HG03060 (cell line): Measurements from ENCODE around the gene PABPN1.

Experiments used
- ATAC-seq: cut with Tn5 transposase; IDR thresholded peaks from one replicate; pipeline ENCODE4 v1.9.1; 2021; ENCODE audit warnings: low read depth, moderate number of reproducible peaks; ENCODE audit not compliant: unreplicated experiment

PABPN1 gene

DNA sequence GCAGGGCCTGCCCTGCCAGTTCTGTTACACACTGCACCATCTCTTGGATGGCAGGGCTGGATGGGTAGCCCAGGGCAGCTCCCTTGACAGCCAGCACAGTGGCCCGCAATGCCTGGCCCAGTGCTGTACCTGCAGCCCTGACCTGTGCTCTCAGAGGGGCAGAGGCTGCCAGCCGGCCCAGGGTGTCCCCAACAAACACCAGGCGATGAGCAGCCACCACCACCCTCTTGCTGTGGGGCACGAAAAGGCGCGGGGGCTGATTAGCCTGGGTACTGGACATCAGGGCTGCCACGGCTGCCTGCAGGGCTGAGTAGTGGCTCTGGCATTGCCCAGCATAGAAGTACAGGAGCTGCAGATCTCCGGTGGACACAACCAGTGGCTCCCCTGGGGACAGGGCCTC is 36.0 kb downstream of the PABPN1 start:
- ATAC-seq, result no peak

DNA sequence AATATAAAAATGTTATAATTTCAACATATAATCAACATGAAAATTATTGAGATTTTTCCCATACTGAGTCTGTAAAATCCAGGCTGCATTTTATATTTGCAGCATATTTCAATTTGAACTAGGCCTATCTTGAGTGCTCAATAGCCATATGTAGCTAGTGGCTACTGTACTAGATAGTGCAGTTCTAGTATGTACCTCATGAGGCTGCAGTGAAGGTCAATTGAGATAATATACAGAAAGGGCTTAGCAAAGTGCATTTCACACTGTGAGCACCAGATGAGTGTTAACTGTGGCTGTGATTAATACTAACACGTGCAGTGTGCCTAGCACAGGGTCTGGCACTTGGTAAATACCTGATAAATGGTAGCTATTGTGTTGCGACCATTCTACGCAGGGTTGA is 36.8 kb downstream of the PABPN1 start:
- no peak for ATAC-seq

DNA sequence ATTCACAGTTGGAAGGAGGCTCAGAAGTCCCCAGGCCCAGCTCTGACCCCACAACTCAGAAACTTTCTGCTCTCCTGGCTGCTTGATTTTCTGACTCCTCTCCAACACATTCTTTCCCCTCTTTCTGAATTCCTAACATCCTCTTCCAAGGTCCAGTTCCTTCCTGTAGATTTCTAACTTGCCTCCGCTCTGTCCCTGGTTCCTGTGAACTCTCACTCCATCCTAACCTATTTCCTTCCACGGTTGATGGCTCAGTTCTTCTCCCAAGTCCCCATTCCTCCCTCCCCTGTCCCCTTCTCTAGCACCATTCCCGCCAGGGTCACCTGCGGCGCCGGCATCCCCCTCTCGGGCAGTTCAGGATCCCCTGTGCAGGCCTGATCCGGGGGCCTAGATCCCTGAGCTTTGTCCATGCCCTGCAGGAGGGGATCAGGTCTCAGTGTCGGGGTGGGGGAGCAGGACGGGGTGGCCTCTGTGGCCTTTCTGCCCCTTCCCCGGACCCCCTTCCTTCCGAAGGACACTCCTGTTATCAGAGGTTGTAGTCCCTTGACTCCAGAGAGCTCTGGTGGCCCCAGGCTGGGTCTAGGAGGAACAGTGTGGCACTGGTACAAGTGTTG is 37.4 kb downstream of the PABPN1 start:
- no peak for ATAC-seq

DNA sequence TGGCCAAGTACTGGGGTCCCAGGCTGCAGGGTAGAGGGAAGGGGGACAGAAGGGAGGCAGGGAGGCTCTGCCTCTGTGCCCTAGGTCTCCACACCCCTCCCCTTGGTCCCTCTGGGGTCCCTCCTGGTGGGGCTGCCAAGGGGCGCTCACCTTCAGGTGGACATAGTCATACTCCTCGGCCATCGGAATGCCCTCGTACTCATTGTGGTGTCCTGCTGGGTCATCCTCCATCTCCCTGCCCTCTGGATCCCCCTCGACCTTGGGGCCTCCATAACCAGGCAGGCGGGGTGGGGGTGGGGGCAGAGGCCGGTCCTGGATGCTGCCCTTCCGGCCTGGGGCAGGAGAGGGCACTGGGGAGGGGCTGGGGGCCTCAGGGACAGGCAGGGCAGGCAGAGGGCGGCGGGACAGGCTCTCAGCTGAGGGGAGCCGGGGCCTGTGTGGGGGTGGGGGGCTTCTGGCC is 37.9 kb downstream of the PABPN1 start:
- no peak for ATAC-seq

DNA sequence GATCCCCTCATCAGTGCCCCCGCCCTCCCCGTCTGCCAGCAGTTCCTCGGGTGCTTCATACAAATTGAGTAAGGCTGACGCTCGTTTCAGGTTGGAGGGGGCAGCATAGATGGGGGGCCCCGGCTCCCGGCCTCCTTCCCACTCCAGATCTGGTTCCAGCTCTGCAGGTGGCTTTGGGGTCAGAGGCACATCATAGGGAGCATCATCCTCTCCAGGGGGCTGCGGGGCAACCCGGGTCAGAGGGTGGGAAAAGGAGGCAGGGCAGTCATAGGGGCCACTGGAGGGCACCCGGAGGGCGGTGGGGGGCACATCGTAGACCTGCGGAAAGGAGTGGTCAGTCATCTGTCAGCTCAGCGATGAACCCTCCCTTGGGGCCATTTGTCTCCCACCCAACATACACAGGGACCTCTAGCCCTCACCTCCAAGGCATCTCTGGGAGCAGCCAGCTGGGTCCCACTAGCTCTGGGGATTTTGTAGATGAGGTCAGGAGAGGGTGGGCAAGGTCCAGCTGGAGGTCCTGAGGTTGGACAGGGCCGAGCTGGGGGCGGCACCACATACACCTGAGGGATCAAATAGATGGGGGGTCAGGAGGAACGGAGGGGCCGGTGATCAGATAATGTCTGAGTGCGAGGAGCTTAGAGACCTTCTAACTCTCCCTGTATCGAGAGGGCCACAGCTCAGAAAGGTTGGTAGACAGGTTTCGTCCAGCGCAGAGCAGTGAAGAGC is 38.6 kb downstream of the PABPN1 start:
- no peak for ATAC-seq

DNA sequence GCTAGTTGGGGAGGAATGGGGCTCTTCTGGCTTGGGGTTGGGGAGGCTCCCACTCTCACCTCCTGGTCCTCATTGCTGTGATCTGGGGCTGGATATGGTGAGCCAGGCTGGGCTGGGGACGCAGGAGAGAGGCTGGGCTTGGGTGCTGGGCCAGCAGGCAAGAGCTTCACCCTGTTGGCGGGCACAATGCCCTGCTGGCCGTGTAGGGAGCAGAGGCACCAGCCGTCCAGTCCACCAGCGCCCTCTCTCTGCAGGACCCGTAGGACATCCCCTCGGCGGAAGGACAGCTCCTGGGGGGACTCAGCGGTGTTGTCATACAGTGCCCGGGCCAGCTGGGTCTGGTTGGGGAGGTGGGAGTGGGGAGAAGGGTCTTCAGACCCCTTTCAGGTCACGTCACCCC is 39.2 kb downstream of the PABPN1 start:
- ATAC-seq, result no peak

DNA sequence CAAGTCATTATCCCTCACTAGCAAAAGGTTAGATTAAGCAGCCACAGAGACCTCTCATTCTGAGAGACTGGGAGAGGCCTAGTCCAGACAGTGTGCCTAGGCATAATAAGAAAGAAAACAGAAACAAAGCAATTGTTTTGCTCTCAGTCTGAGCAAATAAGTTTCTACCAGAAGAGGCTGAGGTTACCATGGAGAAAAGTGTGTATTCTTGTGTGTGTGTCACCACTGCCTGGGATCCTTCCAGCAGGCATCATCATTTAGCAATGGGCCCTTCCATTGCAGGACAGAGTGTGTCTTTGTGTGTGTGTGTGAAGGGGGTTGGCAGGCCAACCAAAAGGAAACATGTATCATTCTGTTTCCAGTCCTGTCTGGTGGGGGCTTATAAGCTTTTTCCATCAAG is 40.1 kb downstream of the PABPN1 start:
- ATAC-seq, result no peak

DNA sequence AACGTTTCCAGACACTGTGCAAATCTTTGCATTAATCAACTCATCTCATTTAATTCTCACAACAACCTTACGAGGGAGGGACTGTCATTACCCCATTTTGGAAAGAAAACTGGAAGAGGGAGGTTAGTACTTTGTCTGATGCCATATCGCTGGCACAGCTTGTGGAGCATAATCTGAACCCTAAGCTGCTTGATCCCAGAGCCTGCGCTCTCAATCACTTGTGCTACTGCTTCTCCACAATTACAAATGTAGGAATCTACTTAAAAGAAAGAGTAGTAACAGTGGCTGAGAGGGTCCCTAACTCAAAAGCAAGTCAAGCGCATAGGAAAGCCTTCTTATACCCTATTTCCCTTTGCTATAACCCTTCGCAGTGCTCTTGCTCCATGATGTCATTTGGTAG is 40.5 kb downstream of the PABPN1 start:
- ATAC-seq, result no peak

DNA sequence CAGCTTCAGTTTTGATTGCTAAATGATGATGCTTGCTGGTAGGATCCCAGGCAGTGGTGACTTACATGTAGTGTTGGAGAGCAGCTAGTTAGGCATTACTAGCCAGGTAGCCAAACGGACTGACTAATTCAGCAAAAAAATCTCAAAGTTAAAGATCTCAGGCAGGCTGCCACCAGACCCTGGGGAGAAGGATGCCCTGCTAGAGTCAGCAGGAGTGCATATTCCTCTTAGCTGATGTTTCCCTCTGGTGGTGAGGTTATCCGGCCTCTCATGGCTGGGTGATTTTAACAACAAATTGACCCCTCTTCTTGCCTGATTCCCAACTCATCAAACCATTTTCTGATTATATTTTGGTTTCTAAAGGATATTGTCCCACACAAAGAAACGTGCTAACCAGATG is 40.9 kb downstream of the PABPN1 start:
- ATAC-seq, result no peak

DNA sequence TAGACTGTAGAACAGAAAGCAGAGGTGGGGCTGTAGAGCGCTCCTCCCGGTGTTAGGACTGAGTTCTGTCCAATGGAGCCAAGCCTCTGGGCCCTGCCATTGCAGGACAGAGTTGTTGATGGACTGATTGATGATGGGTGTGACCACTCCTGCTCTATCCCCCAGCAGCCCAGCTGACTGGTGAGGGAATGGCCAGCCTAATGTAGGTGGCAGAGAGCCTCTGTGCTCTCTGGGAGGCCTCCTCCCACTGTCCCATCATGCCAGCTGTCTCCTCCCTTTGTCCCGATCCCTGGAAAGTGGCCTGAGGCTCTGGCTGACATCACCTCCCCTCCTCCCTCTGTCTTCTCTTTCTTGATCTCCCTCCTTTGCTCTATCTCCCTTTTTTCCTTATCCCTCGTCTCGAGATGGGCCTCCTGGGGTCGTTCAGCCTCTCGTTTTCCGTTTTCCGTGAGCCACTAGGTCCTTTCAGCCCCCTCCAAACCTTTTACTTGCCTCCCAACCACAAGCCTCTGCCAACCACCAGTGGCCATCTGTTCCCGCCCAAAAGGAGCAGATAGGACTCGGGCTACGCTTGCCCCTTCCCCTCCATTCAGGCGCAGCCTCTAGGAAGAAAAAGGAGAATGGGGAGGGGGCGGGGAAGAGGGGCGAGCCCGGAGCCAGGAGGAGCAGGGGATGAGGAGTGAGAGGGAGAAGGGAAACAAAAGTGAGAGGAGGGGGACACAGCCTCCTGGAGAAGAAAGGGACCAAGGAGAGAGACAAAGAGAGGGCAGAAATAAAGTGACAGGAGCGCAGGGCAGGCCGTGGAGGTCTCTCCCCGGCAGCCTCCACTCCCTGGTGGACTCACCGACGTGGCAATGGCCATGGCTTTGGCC is 43.1 kb downstream of the PABPN1 start:
- no peak for ATAC-seq

DNA sequence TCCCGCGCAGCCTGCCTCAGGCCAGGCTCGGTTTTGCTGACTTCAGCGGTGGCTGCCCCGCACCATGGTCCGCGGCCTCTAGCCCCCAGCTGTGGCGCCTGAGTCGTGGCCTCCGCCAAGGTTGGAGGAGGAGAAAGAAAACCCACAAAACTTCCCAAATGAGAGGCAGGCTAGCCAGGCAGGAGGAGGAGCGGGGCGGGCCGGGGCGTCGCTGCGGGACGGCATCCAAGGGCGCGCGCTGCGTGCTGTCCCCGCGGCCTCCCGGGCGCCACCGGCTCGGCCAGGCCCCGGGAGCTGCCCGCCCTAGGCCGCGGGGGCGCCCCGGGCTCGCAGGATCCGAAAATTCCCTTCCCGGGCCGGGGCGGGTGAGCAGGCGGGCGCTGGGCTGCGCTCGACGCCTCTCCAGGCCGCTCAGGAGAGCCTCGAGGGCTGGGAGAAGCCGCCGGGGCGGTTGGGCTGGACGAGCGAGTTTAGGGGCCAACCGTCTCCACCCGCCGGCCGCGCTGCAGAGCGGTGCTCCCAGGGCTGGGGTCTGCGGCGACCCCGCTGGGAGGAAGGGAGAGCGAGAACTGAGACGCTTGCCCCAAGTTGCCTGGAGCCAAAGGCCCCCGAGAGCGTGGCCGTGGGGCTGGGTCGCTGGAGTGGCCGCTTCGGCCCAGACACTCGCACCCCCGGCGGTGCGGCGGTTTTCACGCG is 43.9 kb downstream of the PABPN1 start, which contains the start of gene EFS:
Gene EFS, minus strand, starts transcription at position 137 of the 696 bp plus-strand sequence. CDS start 147 bp downstream, outside the sequence.
- no peak for ATAC-seq

DNA sequence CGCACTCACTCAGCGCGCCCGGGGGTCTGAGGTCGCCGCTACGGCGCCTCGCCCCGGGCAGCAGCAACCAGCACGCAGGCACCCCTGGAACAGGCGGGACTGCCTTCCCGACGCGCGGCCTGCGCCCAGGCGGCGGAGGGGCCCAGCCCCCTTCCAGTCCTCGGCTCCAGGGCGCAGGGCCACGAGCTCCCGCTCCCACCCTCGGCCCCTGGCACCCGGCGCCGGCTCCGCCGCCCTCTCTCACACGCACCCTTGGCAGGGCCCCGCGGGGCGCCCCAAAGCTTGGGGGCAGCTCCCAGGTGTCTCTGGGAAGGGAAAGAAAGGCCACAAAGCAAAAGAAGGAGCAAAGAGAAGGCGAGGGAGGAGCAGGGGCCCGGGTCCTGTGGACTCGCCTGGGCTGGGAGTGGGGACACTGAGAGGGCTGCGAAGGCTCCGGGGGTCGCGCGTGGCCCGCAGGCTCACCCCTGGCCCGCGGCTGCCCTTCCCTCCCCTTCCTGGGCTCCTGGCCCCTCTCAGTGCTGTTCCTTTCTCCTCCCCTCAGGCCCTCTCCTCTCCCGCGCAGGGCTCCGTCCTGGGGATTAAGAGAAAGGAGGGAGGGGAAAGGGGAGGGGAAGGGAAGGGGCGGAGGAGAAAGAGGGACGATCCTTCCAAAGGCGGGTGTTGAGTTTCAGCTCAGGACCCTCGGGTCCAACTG is 44.6 kb downstream of the PABPN1 start:
- ATAC-seq, result no peak

DNA sequence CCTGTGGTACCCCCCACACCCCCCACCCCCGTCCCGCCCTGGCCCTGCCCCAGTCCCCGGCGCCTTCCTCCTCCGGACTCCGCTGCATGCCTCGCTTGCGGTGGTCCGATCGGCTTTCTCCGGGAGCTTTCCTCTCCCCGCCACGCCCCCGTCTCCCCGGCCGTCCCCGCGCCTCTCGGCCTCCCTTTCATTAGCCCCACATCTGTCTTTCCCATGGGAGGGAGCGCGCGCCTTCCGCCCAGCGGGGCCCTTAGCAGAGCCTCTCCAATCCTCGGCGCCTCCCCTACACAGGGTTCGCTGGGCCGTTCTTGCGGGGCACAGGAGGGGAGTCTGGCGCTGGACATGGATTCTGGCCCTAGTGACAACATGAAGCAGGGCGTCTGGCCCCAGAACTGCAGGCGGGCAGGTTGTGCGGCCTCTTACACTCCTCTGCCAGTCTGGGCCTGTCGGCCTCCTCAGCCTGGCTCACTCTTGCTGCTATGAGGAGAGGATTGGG is 45.2 kb downstream of the PABPN1 start:
- no peak for ATAC-seq

DNA sequence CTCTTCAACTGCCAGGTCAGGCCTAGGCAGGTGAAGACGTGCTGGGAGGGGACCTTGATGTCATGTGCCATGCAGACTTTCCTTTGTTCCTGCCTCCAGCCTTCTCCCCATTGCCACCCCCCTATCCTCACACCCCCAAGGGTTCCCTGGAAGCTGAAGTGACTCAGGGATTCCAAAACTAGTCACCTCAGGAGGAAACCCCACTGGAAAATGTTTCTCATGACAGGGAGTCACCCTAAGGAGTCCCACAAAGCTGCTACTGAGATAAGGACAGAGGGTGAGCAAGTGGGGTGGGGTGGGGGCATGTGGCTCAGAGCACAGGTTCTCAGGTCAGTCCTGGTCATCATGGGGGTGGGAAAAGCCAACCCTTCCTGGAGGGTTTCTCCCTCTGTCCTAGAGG is 49.0 kb downstream of the PABPN1 start:
- no peak for ATAC-seq

DNA sequence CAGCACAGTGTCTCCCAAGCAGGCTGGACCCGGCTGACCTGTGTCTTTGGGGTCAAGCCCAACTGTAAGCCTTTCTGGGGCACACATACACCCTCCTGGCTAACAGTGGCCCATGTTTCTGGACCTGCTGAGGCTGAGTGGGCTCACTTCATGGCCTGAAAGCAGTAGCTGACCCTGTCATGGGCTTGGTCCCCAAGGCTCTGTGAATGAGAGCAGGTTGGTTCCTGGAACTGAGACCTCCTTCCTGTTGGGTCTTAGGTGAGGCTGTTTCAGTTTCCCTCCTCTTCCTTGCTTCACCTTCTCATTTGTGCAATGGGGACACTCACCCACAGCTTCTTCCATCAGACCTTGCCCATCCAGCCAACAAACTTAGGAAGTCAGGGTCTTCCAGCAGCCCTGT is 50.6 kb downstream of the PABPN1 start:
- ATAC-seq, result no peak

DNA sequence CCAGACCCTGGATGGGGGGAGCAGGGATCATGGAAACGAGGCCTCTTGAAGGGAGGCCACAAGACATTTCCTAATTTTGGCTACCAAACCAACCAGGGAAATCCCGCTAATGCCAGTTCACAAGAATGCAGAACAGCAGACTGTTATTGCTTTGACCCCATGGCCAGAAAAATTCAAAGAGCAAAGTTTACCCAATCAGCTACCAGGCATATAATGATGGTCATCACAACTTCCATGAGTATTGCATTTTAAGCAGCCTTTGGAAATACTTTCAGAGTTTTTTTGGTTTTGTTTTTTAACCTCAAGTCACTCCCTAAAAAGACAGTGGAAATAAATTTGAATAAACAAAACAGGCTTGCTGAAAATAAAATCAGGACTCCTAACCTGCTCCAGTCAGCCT is 51.3 kb downstream of the PABPN1 start, which contains the start of gene IL25:
Gene IL25, plus strand, starts transcription at position 301 of the 400 bp plus-strand sequence.
- ATAC-seq, result no peak

DNA sequence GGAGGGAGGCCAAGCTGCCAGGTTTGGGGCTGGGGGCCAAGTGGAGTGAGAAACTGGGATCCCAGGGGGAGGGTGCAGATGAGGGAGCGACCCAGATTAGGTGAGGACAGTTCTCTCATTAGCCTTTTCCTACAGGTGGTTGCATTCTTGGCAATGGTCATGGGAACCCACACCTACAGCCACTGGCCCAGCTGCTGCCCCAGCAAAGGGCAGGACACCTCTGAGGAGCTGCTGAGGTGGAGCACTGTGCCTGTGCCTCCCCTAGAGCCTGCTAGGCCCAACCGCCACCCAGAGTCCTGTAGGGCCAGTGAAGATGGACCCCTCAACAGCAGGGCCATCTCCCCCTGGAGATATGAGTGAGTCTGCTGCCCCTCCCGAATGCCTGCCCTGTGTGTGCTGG is 51.8 kb downstream of the PABPN1 start:
- no peak for ATAC-seq
